ENCODE measurements around the gene PSME1. TPM values are rescaled to one million over a fixed set of nuclear protein-coding genes. Genes with fewer than 3 reads are reported as not detected.

Gene PSME1
- total and polyA plus RNA-seq, 2 of the 13 experiments (the other 11 are each of a cell fraction or from before 2014, with no cell fraction given) = 159 to 608 TPM

DNA sequence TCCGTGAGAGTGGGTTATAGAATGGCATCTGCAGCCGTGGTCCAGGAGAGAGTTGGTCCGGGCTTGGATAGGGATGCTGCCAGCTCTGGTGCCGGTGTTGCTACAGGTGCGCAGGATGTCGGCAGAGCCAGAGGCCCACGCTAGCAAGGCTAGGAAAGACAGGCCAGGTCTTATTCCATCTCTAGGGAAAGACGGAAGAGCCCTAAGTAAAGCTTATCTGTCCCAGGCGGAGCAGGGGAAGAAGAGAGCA, 485 bp upstream of the PSME1 start (continued):
- no peak for TF ChIP-seq ZNF792 (CRISPR knock-in tag; IDR thresholded peaks at IDR 0.05)
- TF ChIP-seq HMG20A (CRISPR knock-in tag; IDR thresholded peaks at IDR 0.05; ENCODE audit: borderline replicate concordance) = no peak
- no peak for TF ChIP-seq ZNF12 (CRISPR knock-in tag; IDR thresholded peaks at IDR 0.05)
- peak; percentile 75 for TF ChIP-seq ZMYM3 (CRISPR knock-in tag; IDR thresholded peaks at IDR 0.05)
- 0 out of 2 replicates have a peak, but pooled peaks have one; percentile 29 for TF ChIP-seq ZNF510 (CRISPR knock-in tag; IDR thresholded peaks at IDR 0.05; ENCODE audit: low read depth)
- 0 out of 2 replicates have a peak, but pooled peaks have one; percentile 64 for TF ChIP-seq ARHGAP35 (CRISPR knock-in tag; IDR thresholded peaks at IDR 0.05; ENCODE audit: borderline replicate concordance)
- no peak for TF ChIP-seq MAFG (CRISPR knock-in tag; IDR thresholded peaks at IDR 0.05)
- 0 out of 2 replicates have a peak, but pooled peaks have one; percentile 84 for TF ChIP-seq ZFP36L2 (CRISPR knock-in tag; IDR thresholded peaks at IDR 0.05)
- TF ChIP-seq, protein P1, sequence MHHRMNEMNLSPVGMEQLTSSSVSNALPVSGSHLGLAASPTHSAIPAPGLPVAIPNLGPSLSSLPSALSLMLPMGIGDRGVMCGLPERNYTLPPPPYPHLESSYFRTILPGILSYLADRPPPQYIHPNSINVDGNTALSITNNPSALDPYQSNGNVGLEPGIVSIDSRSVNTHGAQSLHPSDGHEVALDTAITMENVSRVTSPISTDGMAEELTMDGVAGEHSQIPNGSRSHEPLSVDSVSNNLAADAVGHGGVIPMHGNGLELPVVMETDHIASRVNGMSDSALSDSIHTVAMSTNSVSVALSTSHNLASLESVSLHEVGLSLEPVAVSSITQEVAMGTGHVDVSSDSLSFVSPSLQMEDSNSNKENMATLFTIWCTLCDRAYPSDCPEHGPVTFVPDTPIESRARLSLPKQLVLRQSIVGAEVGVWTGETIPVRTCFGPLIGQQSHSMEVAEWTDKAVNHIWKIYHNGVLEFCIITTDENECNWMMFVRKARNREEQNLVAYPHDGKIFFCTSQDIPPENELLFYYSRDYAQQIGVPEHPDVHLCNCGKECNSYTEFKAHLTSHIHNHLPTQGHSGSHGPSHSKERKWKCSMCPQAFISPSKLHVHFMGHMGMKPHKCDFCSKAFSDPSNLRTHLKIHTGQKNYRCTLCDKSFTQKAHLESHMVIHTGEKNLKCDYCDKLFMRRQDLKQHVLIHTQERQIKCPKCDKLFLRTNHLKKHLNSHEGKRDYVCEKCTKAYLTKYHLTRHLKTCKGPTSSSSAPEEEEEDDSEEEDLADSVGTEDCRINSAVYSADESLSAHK (CRISPR knock-in tag; IDR thresholded peaks at IDR 0.05; ENCODE audit: borderline replicate concordance) = peak; percentile 35; the same call in 1 of the 2 replicates
- no peak for TF ChIP-seq NCOA1 (CRISPR knock-in tag; IDR thresholded peaks at IDR 0.05)
- no peak for TF ChIP-seq ZNF547 (CRISPR knock-in tag; IDR thresholded peaks at IDR 0.05)
- TF ChIP-seq SMAD1 (CRISPR knock-in tag; IDR thresholded peaks at IDR 0.05; ENCODE audit: borderline replicate concordance, low read depth) = no peak
- TF ChIP-seq SP2 (CRISPR knock-in tag; IDR thresholded peaks at IDR 0.05) = no peak
- TF ChIP-seq HOXA7 (CRISPR knock-in tag; IDR thresholded peaks at IDR 0.05) = no peak
- TF ChIP-seq, protein P2, sequence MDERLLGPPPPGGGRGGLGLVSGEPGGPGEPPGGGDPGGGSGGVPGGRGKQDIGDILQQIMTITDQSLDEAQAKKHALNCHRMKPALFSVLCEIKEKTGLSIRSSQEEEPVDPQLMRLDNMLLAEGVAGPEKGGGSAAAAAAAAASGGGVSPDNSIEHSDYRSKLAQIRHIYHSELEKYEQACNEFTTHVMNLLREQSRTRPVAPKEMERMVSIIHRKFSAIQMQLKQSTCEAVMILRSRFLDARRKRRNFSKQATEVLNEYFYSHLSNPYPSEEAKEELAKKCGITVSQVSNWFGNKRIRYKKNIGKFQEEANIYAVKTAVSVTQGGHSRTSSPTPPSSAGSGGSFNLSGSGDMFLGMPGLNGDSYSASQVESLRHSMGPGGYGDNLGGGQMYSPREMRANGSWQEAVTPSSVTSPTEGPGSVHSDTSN (CRISPR knock-in tag; IDR thresholded peaks at IDR 0.05) = no peak
- TF ChIP-seq DNMT3B (CRISPR knock-in tag; conservative IDR thresholded peaks at IDR 0.05) = peak; percentile 31; the same call in 1 of the 2 replicates
- TF ChIP-seq, protein P3, sequence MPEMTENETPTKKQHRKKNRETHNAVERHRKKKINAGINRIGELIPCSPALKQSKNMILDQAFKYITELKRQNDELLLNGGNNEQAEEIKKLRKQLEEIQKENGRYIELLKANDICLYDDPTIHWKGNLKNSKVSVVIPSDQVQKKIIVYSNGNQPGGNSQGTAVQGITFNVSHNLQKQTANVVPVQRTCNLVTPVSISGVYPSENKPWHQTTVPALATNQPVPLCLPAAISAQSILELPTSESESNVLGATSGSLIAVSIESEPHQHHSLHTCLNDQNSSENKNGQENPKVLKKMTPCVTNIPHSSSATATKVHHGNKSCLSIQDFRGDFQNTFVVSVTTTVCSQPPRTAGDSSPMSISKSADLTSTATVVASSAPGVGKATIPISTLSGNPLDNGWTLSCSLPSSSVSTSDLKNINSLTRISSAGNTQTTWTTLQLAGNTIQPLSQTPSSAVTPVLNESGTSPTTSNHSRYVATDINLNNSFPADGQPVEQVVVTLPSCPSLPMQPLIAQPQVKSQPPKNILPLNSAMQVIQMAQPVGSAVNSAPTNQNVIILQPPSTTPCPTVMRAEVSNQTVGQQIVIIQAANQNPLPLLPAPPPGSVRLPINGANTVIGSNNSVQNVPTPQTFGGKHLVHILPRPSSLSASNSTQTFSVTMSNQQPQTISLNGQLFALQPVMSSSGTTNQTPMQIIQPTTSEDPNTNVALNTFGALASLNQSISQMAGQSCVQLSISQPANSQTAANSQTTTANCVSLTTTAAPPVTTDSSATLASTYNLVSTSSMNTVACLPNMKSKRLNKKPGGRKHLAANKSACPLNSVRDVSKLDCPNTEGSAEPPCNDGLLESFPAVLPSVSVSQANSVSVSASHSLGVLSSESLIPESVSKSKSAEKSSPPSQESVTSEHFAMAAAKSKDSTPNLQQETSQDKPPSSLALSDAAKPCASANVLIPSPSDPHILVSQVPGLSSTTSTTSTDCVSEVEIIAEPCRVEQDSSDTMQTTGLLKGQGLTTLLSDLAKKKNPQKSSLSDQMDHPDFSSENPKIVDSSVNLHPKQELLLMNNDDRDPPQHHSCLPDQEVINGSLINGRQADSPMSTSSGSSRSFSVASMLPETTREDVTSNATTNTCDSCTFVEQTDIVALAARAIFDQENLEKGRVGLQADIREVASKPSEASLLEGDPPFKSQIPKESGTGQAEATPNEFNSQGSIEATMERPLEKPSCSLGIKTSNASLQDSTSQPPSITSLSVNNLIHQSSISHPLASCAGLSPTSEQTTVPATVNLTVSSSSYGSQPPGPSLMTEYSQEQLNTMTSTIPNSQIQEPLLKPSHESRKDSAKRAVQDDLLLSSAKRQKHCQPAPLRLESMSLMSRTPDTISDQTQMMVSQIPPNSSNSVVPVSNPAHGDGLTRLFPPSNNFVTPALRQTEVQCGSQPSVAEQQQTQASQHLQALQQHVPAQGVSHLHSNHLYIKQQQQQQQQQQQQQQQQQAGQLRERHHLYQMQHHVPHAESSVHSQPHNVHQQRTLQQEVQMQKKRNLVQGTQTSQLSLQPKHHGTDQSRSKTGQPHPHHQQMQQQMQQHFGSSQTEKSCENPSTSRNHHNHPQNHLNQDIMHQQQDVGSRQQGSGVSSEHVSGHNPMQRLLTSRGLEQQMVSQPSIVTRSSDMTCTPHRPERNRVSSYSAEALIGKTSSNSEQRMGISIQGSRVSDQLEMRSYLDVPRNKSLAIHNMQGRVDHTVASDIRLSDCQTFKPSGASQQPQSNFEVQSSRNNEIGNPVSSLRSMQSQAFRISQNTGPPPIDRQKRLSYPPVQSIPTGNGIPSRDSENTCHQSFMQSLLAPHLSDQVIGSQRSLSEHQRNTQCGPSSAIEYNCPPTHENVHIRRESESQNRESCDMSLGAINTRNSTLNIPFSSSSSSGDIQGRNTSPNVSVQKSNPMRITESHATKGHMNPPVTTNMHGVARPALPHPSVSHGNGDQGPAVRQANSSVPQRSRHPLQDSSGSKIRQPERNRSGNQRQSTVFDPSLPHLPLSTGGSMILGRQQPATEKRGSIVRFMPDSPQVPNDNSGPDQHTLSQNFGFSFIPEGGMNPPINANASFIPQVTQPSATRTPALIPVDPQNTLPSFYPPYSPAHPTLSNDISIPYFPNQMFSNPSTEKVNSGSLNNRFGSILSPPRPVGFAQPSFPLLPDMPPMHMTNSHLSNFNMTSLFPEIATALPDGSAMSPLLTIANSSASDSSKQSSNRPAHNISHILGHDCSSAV (CRISPR knock-in tag; IDR thresholded peaks at IDR 0.05; ENCODE audit: borderline replicate concordance) = peak; percentile 34; the same call in 1 of the 2 replicates
- TF ChIP-seq ZNF160 (CRISPR knock-in tag; IDR thresholded peaks at IDR 0.05) = 0 out of 2 replicates have a peak, but pooled peaks have one; percentile 20
- no peak for TF ChIP-seq ZSCAN22 (CRISPR knock-in tag; IDR thresholded peaks at IDR 0.05)
- no peak for TF ChIP-seq RAD21 (CRISPR knock-in tag; IDR thresholded peaks at IDR 0.05)
- TF ChIP-seq ZNF788 (CRISPR knock-in tag; IDR thresholded peaks at IDR 0.05; ENCODE audit: borderline replicate concordance) = no peak
- no peak for TF ChIP-seq ZNF589 (CRISPR knock-in tag; conservative IDR thresholded peaks at IDR 0.05)

All from HepG2 (cell line).